Esophagus muscularis mucosa (tissue), 4 donors: Measurements from ENCODE around the gene DHX32. TPM values are rescaled to one million over a fixed set of nuclear protein-coding genes. Genes with fewer than 3 reads are reported as not detected.

Experiments
- DNase-seq: peaks from one replicate; pipeline ENCODE4 v3.0.0-alpha.2; 2017; ENCODE audit errors: extremely low spot score
- H3K27ac ChIP-seq, 4 donors: fragments of 200-600 bp; sonication (generic); replicated peaks in 1 of 4; 1 replicate in 3 of 4; 2 replicates in 1 of 4; pipeline ENCODE4 v1.5.1; 2016 to 2019; ENCODE audit warnings: mild to moderate bottlenecking in 1 of 4
- H3K27me3 ChIP-seq, 4 donors: fragments of 200-600 bp; sonication (generic); one replicate each; pipeline versions ENCODE4 v1.5.1 to v1.6.0; 2016 to 2019
- H3K36me3 ChIP-seq, 4 donors: fragments of 200-600 bp; sonication (generic); one replicate each; pipeline ENCODE4 v1.5.1; 2016 to 2019
- H3K4me1 ChIP-seq, 4 donors: fragments of 200-600 bp; sonication (generic); one replicate each; pipeline ENCODE4 v1.5.1; 2016 to 2019
- H3K4me3 ChIP-seq, 4 donors: fragments of 200-600 bp; sonication (generic); 1 replicate in 2 of 4; 2 replicates in 2 of 4; pipeline ENCODE4 v1.5.1; 2016 to 2019; ENCODE audit warnings: mild to moderate bottlenecking in 4 of 4, moderate library complexity in 1 of 4
- H3K9me3 ChIP-seq, 4 donors: fragments of 200-600 bp; sonication (generic); 1 replicate in 3 of 4; 2 replicates in 1 of 4; pipeline ENCODE4 v1.5.1; 2016 to 2019
- EP300 ChIP-seq: sonication (generic); formaldehyde crosslinking; IDR thresholded peaks from one replicate; pipeline ENCODE4 v1.6.1; 2017; ENCODE audit warnings: antibody characterized with exemption
- POLR2A ChIP-seq: fragments of 450-650 bp; IDR thresholded peaks from one replicate; pipeline ENCODE4 v1.6.1; 2017; ENCODE audit warnings: antibody characterized with exemption, moderate library complexity, mild to moderate bottlenecking, low read depth
- POLR2AphosphoS5 ChIP-seq, 2 donors: sonication (generic); formaldehyde crosslinking; IDR thresholded peaks; one replicate each; pipeline ENCODE4 v1.6.1; 2017; ENCODE audit warnings: antibody characterized with exemption in 2 of 2
- WGBS: methylation state at CpG from one replicate; pipeline ENCODE4 v1.1.5; 2018; 5-methylcytosine and 5-hydroxymethylcytosine counted together
- intact Hi-C: fragments of 100-400 bp; cut with DNase I; formaldehyde crosslinking; loops from one replicate; pipeline ENCODE4 v1.15.1; 2023
- total RNA-seq, 4 donors: library from RNA; depleted of rRNA; stranded (reverse); fragments of >200 nt; gene quantifications; one replicate each; pipeline versions ENCODE4 v1.1.0 to v1.2.1, GENCODE V29; 2016
- TF ChIP-seq, protein P1 (sequence below), 3 experiments: fragments of 200-600 bp in 2 of 3; fragments of 450-650 bp in 1 of 3; sonication (generic) in 2 of 3; IDR thresholded peaks; one replicate each; pipeline ENCODE4 v1.5.1; 2017 to 2019; ENCODE audit warnings: antibody characterized with exemption in 3 of 3, mild to moderate bottlenecking in 2 of 3, moderate library complexity in 1 of 3

Gene DHX32
- total RNA-seq, 4 donors from 2014 or later, result 22.4 to 26.2 (median 25.0) TPM

DNA sequence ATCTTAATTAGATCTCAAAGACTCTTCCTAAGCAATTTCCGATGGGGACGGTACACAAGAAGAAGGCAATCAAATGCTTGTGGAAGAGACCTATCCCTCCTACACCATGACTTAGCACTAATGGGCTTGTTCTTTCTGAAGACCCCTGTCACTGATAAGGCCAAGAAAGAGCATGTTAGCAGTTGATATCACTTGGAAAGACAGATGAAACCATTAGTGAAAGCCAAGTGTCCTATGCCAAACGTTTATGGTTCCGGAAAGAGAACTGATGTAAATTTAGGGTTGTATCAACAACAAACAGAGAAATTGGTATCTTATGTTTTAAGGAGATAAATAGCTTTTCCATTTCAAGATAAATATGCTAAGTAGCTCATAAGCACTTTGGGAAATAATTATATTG lies 64.5 kb downstream of the DHX32 start:
- Histone ChIP-seq H3K36me3 (peaks cover 19 to 50% (median 32%) of the 10 kb centered on the region in 4 donors), H3K27me3 (no peaks in the 10 kb centered on the region), H3K4me3 (no peak overlapping the region), H3K9me3 (no peaks in the 10 kb centered on the region), H3K4me1 (peaks cover under 1 to 11% (median 7%) of the 10 kb centered on the region in 4 donors), H3K27ac (no peak overlapping the region)
- 96% methylated on average over 4 of the region's 4 CpGs for WGBS
- TF ChIP-seq POLR2AphosphoS5 (IDR thresholded peaks at IDR 0.05) (no peak), EP300 (no peak), POLR2A (no peak)
- TF ChIP-seq, protein P1, sequence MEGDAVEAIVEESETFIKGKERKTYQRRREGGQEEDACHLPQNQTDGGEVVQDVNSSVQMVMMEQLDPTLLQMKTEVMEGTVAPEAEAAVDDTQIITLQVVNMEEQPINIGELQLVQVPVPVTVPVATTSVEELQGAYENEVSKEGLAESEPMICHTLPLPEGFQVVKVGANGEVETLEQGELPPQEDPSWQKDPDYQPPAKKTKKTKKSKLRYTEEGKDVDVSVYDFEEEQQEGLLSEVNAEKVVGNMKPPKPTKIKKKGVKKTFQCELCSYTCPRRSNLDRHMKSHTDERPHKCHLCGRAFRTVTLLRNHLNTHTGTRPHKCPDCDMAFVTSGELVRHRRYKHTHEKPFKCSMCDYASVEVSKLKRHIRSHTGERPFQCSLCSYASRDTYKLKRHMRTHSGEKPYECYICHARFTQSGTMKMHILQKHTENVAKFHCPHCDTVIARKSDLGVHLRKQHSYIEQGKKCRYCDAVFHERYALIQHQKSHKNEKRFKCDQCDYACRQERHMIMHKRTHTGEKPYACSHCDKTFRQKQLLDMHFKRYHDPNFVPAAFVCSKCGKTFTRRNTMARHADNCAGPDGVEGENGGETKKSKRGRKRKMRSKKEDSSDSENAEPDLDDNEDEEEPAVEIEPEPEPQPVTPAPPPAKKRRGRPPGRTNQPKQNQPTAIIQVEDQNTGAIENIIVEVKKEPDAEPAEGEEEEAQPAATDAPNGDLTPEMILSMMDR (IDR thresholded peaks at IDR 0.05), result no peak
- intact Hi-C loops, result loop anchor here (5.0 kb wide), 1 partner anchor 89 kb away; no protein-coding TSS in a partner anchor
- DNase-seq, result no peak

DNA sequence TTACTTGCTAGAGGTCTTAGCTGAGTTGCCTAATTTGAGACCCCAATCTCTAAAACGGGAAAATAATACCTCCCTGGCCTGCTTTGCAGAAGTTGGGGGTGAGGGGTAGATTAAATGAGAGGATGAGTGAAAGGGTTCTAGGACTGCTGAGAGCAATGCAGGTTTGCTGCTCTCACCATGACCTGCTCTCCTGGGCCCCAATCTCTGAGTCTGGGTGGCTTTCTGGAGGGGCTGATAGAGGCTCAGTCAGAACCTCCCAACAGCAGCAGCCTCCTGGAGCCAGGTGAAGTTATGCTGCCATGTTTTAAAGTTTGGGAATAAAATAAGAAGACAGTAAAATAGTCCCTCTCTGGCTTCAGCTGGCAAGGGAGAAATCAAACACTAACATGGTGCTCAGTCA lies 65.3 kb downstream of the DHX32 start:
- Histone ChIP-seq H3K4me3 (no peak overlapping the region), H3K9me3 (no peaks in the 10 kb centered on the region), H3K4me1 (peaks cover 0 to 4% (median 1%) of the 10 kb centered on the region in 4 donors), H3K36me3 (peaks cover 20 to 58% (median 37%) of the 10 kb centered on the region in 4 donors), H3K27me3 (no peaks in the 10 kb centered on the region), H3K27ac (no peak overlapping the region)
- no peak for TF ChIP-seq POLR2AphosphoS5 (IDR thresholded peaks at IDR 0.05)
- TF ChIP-seq POLR2A, result no peak
- no peak for TF ChIP-seq EP300
- TF ChIP-seq, protein P1 (IDR thresholded peaks at IDR 0.05), result no peak
- DNase-seq, result no peak
- 69% methylated on average over 1 of the region's 1 CpG for WGBS
- intact Hi-C loops, result loop anchor here (5.0 kb wide), 1 partner anchor 88 kb away; no protein-coding TSS in a partner anchor

DNA sequence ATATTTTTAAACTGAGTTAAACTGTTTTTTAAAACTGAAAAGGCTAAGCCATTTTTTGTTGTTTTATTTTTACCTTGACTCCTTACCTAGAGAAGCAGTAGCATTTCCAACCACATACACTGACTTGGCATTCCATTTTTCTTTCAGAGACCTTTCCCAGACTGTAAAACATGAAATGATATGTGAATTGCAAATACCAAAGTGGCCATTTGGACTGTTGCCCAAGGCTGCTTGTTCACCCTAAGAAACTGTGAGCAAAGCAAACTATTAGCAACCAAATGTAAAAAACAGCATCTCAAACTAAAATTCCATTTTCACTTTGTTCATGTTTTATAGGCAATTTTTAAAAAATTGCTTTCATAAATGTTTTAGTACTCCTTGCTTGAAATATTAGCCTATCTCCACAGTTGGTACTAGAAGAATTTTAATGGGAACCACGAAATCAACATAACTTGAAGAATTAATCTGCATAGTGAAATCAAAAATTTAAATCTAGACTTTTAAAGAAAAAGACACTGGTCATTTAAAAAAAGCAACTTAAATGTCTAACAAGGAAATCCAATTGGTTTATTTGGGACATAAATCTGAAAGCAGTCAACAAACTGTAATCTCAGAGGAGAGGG lies 68.9 kb downstream of the DHX32 start:
- H3K4me1 ChIP-seq, result no peaks in the 10 kb centered on the region
- DNase-seq, result no peak
- H3K4me3 ChIP-seq, result no peak overlapping the region
- H3K27ac ChIP-seq, result no peak overlapping the region
- 83% methylated on average over 1 of the region's 1 CpG for WGBS
- TF ChIP-seq POLR2AphosphoS5 (IDR thresholded peaks at IDR 0.05), result no peak
- TF ChIP-seq, protein P1 (IDR thresholded peaks at IDR 0.05), result no peak
- H3K9me3 ChIP-seq, result no peaks in the 10 kb centered on the region
- intact Hi-C loops, result no loop called here
- H3K36me3 ChIP-seq, result peaks cover 33 to 87% (median 52%) of the 10 kb centered on the region in 4 donors
- no peaks in the 10 kb centered on the region for H3K27me3 ChIP-seq

DNA sequence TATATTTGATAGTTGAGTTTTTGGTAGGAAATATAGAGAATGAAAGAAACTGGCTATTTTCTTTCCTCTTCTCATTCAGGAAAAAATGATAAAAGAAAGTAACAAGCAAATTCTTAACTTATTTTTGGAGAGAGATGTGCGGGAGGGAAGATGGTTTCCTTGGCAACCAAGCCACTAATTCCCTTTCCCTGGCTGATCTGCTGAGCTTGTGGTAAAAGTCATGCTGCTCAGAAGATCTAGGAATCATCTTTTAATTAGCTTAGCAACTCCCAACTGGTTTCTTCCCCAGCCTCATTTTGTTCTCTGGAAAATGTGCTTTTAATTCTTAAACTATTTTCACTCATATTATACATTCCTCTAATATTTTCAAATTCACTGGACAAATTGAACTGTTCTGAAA lies 69.8 kb downstream of the DHX32 start:
- H3K4me1 ChIP-seq, result no peaks in the 10 kb centered on the region
- DNase-seq, result no peak
- intact Hi-C loops, result no loop called here
- no peak overlapping the region for H3K4me3 ChIP-seq
- no peaks in the 10 kb centered on the region for H3K9me3 ChIP-seq
- H3K27ac ChIP-seq, result no peak overlapping the region
- H3K36me3 ChIP-seq, result peaks cover 40 to 94% (median 62%) of the 10 kb centered on the region in 4 donors
- no peaks in the 10 kb centered on the region for H3K27me3 ChIP-seq
- WGBS, result 72% methylated on average over 1 of the region's 1 CpG
- TF ChIP-seq EP300, result no peak
- no peak for TF ChIP-seq POLR2A
- no peak for TF ChIP-seq POLR2AphosphoS5 (IDR thresholded peaks at IDR 0.05)
- TF ChIP-seq, protein P1 (IDR thresholded peaks at IDR 0.05), result no peak

DNA sequence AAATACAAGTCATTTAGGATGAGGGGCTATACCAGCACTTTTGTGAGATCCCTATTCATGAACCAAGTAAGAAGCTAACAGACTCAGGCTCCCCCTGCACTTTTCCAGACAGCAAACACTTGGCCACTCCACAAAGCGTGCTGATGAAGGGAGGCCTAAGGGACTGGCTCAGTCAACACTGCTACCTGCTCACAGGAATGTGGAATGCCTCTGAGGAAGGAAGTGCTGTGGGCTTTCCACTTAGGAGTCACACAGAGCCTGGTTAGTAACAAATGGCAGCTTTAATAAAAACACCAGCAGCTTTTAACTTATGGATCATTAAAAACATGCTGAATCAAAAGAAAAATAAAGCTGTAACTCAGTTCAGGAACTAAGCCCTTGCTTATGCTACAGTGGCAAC lies 73.0 kb downstream of the DHX32 start:
- intact Hi-C loops, result no loop called here
- no peaks in the 10 kb centered on the region for H3K4me1 ChIP-seq
- no peak overlapping the region for H3K27ac ChIP-seq
- DNase-seq, result no peak
- H3K36me3 ChIP-seq, result peaks cover 36 to 94% (median 56%) of the 10 kb centered on the region in 4 donors
- TF ChIP-seq POLR2A, result no peak
- TF ChIP-seq, protein P1 (IDR thresholded peaks at IDR 0.05), result no peak
- no peak for TF ChIP-seq EP300
- no peak for TF ChIP-seq POLR2AphosphoS5 (IDR thresholded peaks at IDR 0.05)
- H3K27me3 ChIP-seq, result no peaks in the 10 kb centered on the region
- 91% methylated on average over 1 of the region's 1 CpG for WGBS
- H3K4me3 ChIP-seq, result no peak overlapping the region
- no peaks in the 10 kb centered on the region for H3K9me3 ChIP-seq
